ENCODE results near the gene CADPS2.
"Not testable (repeated sequence)": the region's sequence is repeated elsewhere in the genome, so short reads cannot be mapped to it uniquely, and the experiment has no call there.

Gene CADPS2

DNA sequence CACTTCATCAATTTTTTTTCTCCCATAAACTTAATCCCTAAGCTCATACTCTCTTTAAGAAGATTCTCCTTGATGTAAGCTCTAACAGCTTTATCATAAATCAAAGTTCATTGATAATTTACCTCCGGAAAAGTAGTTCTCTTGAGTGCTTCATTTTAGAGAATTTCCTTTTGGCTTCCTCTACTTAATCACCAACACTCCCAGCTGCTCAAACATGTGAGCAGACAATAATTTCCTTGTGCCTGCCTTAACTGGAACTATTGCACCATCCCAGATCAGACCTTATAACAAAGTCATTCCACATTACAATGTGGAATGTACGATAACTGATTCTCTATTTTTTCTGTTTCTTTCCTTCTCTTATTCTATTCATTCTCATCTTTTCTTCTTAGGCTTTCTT lies 587.6 kb downstream of the CADPS2 start:
- no peak for DNase-seq (ENCODE audit: low read depth, low spot score)

DNA sequence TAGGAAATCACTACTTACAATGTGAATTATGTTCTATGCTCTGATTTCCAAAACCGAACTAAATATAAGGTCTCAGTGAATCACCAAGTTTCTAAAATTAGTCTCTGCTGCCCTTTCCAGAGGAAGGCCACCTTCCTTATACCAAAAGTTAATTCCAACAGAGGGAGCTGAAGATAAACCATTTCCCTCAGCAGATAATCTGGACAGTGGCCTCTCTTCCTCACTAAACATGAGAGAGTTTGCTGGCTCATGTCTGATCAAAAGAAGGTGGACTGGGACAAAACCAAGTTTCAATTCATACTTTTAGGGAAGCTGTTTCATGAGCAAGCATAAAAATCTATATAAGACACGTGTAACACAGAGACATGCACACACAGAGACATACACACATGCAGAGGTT lies 588.1 kb downstream of the CADPS2 start:
- no peak for DNase-seq (ENCODE audit: low read depth, low spot score)

GRCh38 chr7:122291189-122291588 lies 595.1 kb downstream of the CADPS2 start:
- no peak for DNase-seq (ENCODE audit: low read depth, low spot score)

GRCh38 chr7:122290476-122290875 lies 595.8 kb downstream of the CADPS2 start:
- no peak for DNase-seq (ENCODE audit: low read depth, low spot score)

GRCh38 chr7:122289426-122289825 lies 596.8 kb downstream of the CADPS2 start:
- DNase-seq (ENCODE audit: low read depth, low spot score) = no peak

DNA sequence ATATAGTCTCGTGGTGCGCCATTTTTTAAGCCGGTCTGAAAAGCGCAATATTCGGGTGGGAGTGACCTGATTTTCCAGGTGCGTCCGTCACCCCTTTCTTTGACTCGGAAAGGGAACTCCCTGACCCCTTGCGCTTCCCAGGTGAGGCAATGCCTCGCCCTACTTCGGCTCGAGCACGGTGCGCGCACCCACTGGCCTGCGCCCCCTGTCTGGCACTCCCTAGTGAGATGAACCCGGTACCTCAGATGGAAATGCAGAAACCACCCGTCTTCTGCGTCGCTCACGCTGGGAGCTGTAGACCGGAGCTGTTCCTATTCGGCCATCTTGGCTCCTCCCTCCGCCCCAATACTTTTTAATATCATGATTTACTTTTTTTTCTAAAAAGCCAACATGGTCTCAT lies 601.7 kb downstream of the CADPS2 start:
- not testable (repeated sequence) for DNase-seq (ENCODE audit: low read depth, low spot score)

GRCh38 chr7:122273117-122273516 lies 613.1 kb downstream of the CADPS2 start:
- no peak for DNase-seq (ENCODE audit: low read depth, low spot score)

- no peak for DNase-seq (ENCODE audit: low read depth, low spot score)
These were observed 617.0 kb downstream of the CADPS2 start for GRCh38 chr7:122269241-122269640.
